Neural cell (in vitro differentiated cells): Measurements from ENCODE around the gene ST6GAL1.

Source experiments
- CTCF ChIP-seq: fragments of 450-650 bp; IDR thresholded peaks from 2 replicates; pipeline ENCODE4 v1.5.1; 2014; ENCODE audit warnings: antibody characterized with exemption, mild to moderate bottlenecking, moderate library complexity; ENCODE audit not compliant: poor library complexity, severe bottlenecking
- EP300 ChIP-seq: fragments of 450-650 bp; conservative IDR thresholded peaks from 2 replicates; pipeline ENCODE4 v1.6.1; 2014; ENCODE audit warnings: antibody characterized with exemption, mild to moderate bottlenecking, moderate library complexity; ENCODE audit not compliant: poor library complexity, severe bottlenecking
- SMC3 ChIP-seq: fragments of 450-650 bp; conservative IDR thresholded peaks from 2 replicates; pipeline ENCODE4 v1.6.1; 2014; ENCODE audit warnings: antibody characterized with exemption, mild to moderate bottlenecking, moderate library complexity; ENCODE audit not compliant: poor library complexity

DNA sequence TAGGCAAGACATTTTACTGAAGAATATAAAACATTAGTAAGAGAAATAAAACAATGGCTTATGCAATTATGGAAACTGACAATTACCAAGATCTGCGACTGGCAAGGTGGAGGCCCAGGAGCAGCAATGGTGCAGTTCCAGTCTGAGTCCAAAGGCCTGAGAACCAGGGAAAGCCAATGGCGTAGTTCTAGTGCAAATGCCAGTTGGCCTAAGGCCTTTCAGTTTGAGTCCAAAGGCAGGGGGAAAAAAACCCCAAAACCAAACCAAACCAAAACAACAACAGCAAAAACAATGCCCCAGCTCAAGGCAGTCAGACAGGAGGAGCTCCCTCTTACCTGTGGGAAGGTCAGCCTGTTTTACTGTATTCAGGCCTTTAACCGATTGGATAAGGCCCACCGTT is 72.6 kb downstream of the ST6GAL1 start:
- TF ChIP-seq SMC3 (no peak), EP300 (no peak), CTCF (no peak)
